HTERT RPE-1 (cell line): ENCODE measurements around the gene CHN2.

Source experiments
- in situ Hi-C: fragments of 300-500 bp; cut with MboI; formaldehyde crosslinking; loops from 4 replicates; pipeline ENCODE4 v1.14.3; 2020; ENCODE audit warnings: low sequenced_read_pairs

CHN2 gene

DNA sequence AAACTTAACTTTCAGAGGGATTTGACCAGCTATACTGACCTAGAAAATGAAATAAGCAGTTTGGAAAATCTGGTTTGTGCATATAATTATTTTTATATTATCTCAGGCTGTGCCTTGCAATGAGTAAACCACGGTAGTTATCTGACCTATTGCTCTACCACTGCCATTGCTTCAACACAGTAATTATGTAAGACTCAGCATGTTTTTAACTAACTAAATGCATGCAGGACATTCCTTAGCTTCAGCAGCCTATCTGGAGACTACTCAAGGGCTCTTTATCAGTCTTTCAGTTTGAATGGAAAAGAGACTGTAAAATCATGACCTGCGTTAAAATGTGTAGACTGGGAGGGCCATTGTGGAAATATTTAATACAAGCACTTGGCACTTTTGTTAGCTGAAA lies 22.5 kb downstream of the CHN2 start:
- in situ Hi-C loops: no loop called here

- in situ Hi-C loops: no loop called here
Measured at GRCh38 chr7:29224726-29225125, 30.2 kb downstream of the CHN2 start.

DNA sequence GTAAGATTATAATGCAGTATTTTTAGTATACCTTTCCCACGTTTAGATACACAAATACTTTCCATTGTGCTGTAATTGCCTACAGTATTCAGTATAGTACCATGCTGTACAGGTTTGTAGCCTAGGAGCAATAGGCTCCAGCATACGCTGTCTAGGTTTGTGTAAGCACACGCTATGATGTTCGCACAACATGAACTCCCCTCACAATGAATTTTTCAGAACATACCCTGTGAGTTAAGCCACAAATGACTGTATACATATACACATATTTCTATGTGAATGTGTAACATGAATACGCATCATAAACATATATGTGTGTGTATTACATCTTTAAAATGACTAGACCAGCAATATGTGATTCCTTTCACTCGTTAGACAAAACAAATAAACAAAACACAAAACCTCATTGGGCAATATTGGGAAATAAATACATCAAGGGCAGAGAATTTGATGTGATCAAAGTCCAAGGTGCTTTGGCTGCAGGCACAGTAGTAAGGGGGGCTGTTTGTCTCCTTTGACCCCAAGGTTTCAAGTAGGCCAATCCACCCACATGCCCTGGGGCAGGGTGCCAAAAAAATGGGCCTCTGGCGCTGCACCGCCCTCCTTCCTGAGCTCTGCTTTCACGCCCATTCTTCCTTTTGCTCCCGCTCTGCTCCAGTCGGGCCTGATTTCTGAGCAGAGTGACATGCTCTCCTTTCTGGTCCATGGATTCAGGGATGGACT lies 33.9 kb downstream of the CHN2 start:
- in situ Hi-C loops: no loop called here

- in situ Hi-C loops: no loop called here
Measured at GRCh38 chr7:29229066-29229465, 34.5 kb downstream of the CHN2 start.

GRCh38 chr7:29229946-29230345 lies 35.4 kb downstream of the CHN2 start:
- in situ Hi-C loops: no loop called here

GRCh38 chr7:29230871-29231345 lies 36.3 kb downstream of the CHN2 start:
- in situ Hi-C loops: no loop called here

GRCh38 chr7:29231671-29232232 lies 37.2 kb downstream of the CHN2 start:
- in situ Hi-C loops: no loop called here

- in situ Hi-C loops: no loop called here
Measured at GRCh38 chr7:29234438-29234837, 39.9 kb downstream of the CHN2 start.

GRCh38 chr7:29236071-29236580 lies 41.6 kb downstream of the CHN2 start:
- in situ Hi-C loops: no loop called here

- in situ Hi-C loops: no loop called here
Measured at GRCh38 chr7:29236649-29237048, 42.1 kb downstream of the CHN2 start.

- in situ Hi-C loops: no loop called here
Measured at GRCh38 chr7:29237489-29237888, 42.9 kb downstream of the CHN2 start.

DNA sequence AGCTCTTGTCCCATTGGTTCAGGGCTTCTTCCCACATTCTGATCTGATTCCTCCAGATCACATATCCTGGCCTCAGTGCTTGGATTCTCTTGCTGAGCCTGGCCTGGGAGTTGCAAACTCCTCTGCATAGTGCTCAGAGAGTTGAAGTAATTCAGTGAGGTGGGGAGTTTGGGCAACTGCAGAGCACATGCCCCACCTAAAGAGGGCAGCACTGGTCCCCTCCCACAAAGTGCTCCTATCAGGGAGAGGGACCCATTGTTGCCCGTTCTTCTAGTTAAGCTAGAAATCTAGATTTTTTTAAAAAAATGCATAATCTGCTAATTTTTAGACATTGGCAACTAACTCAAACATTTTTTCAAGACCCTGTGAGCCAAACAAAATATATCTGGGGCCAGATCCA lies 45.1 kb downstream of the CHN2 start:
- in situ Hi-C loops: no loop called here

DNA sequence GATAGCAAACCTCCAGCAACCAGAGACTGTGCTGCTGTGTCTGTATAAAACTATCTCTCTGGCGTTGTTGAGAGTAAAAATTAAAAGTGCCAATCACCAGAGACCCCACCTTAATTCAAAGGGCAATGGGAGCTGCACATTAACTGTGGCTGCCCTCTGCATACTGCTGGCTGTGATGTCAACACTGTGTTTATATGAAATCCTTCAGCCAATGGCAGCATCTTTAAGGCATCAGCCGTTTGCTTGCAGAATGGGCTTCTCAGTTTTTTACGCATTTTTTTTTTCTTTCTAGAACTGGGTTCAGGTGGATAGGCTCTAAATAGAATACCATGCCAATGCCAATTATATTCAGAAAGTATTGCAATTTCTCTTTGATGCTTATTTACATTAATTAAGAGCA lies 47.7 kb downstream of the CHN2 start:
- in situ Hi-C loops: no loop called here

- in situ Hi-C loops: no loop called here
Measured at GRCh38 chr7:29243910-29244655, 49.5 kb downstream of the CHN2 start.

DNA sequence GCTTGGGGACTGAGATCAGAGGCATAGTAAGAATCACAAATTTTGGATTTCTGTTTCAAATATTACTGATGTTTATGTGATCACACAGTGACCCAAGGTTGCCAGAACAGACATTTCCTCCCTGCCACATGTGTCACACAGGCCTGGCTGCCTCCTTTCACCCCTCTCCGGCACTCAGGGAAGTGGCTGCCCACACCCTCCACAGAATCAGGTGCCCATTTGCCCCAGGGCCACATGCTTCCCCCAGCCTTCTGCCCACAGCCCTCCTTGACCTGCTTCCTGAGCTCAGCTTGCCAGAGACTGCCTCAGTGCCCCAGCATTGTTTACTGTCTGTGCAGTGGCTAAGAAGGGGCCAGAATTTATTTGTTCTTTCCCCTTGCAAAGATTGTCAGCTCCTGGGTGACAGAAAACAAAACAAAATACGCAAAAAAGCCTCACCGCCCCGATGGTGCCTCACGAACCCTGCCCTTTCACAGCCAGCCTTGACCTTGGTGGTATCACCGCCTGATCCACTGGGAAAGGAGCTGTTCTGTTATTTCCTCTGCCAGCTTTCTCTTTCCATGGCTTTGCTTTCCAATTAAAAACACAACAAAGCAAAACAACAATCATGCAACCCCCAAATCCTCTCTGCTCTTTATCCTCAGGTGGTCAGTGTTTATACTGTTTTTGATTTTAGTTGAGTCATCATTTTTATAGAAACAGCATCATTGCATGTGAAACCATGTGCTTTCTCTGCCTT lies 52.8 kb downstream of the CHN2 start:
- in situ Hi-C loops: no loop called here

GRCh38 chr7:29247963-29248236 lies 53.3 kb downstream of the CHN2 start:
- in situ Hi-C loops: no loop called here

GRCh38 chr7:29248713-29249382 lies 54.3 kb downstream of the CHN2 start:
- in situ Hi-C loops: no loop called here

GRCh38 chr7:29249383-29249750 lies 54.8 kb downstream of the CHN2 start:
- in situ Hi-C loops: no loop called here

DNA sequence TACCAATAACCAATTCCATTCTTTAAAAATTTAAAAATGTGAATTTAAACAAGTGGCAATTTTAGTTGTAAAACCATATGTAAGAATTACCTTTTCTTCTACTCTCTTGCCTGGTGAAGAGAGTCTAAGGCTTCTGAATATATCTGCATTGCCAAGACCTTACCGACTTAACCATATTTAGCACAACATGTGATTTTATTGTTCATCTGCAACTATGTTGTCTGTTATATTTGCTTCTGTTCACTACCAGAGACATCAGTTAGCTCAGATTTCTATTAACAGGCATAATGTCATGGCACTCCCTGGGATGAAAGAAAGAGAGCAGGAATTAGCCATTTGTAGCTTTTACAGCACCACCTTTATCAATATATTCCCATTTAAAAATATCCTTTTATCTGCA lies 55.3 kb downstream of the CHN2 start:
- in situ Hi-C loops: no loop called here

GRCh38 chr7:29253225-29253624 lies 58.6 kb downstream of the CHN2 start:
- in situ Hi-C loops: no loop called here

GRCh38 chr7:29254591-29254990 lies 60.0 kb downstream of the CHN2 start:
- in situ Hi-C loops: no loop called here
